GM12875 (cell line): ENCODE data around the gene NR5A2.

Source experiments
- H3K4me3 ChIP-seq: one replicate; pipeline ENCODE4 v1.5.1; 2011; ENCODE audit warnings: low read depth, low read length, control low read depth
- TF ChIP-seq, protein P1 (sequence below): IDR thresholded peaks from 2 replicates; pipeline ENCODE4 v1.5.1; 2011; ENCODE audit warnings: low read depth, mild to moderate bottlenecking, control low read depth, inconsistent platforms, low read length, moderate library complexity, borderline replicate concordance; ENCODE audit not compliant: insufficient read depth

The NR5A2 gene

GRCh38 chr1:200043336-200043668 is 15.8 kb downstream of the NR5A2 start:
- no peak overlapping the region for H3K4me3 ChIP-seq
- TF ChIP-seq, protein P1, sequence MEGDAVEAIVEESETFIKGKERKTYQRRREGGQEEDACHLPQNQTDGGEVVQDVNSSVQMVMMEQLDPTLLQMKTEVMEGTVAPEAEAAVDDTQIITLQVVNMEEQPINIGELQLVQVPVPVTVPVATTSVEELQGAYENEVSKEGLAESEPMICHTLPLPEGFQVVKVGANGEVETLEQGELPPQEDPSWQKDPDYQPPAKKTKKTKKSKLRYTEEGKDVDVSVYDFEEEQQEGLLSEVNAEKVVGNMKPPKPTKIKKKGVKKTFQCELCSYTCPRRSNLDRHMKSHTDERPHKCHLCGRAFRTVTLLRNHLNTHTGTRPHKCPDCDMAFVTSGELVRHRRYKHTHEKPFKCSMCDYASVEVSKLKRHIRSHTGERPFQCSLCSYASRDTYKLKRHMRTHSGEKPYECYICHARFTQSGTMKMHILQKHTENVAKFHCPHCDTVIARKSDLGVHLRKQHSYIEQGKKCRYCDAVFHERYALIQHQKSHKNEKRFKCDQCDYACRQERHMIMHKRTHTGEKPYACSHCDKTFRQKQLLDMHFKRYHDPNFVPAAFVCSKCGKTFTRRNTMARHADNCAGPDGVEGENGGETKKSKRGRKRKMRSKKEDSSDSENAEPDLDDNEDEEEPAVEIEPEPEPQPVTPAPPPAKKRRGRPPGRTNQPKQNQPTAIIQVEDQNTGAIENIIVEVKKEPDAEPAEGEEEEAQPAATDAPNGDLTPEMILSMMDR = no peak

DNA sequence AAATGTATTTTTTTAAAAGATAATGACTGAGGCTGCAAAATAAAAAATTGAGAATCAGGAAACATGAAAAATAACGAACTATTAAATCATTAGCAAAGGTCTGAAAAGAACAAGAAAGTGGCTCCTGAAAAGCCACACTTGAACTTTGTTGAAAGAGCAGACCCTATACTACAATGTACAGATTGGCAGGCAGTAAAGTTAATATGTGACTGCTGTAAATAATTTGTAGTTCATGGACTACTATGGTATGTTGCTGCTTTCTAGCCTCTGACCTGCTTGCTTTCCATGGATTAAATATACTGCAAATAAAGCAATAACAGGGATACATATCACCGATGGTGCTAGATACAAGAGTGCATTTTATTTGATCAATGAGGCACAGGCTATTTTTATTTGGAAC is 18.6 kb downstream of the NR5A2 start:
- TF ChIP-seq, protein P1 = no peak
- H3K4me3 ChIP-seq = no peak overlapping the region

GRCh38 chr1:200048244-200048643 is 20.7 kb downstream of the NR5A2 start:
- TF ChIP-seq, protein P1 = no peak
- no peak overlapping the region for H3K4me3 ChIP-seq

DNA sequence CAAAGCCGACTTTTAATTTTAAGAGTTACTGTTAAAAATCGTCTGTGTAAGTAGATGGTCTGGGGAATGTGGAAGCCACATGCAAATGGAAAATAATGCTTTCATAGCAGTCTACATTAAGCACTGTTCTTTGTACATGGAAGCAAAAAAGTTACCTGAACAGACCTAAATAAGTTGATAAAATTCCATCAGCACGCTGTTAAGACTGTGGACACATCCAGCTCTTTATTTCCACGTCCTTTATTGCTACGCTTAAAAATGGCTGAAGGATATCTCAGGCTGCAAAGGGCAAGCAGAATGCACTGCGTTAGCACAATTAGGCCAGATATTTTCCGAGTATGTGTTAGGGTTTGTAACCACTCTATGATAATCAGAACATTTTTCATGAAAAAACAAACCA is 22.3 kb downstream of the NR5A2 start:
- TF ChIP-seq, protein P1 = no peak
- no peak overlapping the region for H3K4me3 ChIP-seq

- no peak overlapping the region for H3K4me3 ChIP-seq
These were observed 24.1 kb downstream of the NR5A2 start for GRCh38 chr1:200051620-200052019.

GRCh38 chr1:200053091-200053490 is 25.6 kb downstream of the NR5A2 start:
- H3K4me3 ChIP-seq = no peak overlapping the region
- TF ChIP-seq, protein P1 = no peak

More at GRCh38 chr1:200051620-200052019, 24.1 kb downstream of the NR5A2 start:
- TF ChIP-seq, protein P1 = no peak

- TF ChIP-seq, protein P1 = no peak
- H3K4me3 ChIP-seq = no peak overlapping the region
These were observed 26.1 kb downstream of the NR5A2 start for GRCh38 chr1:200053646-200054045.
